HG03175 (cell line): ENCODE measurements around the gene AHSG.

Experiments used
- ATAC-seq: cut with Tn5 transposase; IDR thresholded peaks from one replicate; pipeline ENCODE4 v1.9.1; 2021; ENCODE audit warnings: mild to moderate bottlenecking, moderate library complexity; ENCODE audit not compliant: unreplicated experiment

AHSG gene

GRCh38 chr3:186590580-186591295, 22.1 kb upstream of the AHSG start:
- ATAC-seq, result no peak

- no peak for ATAC-seq
These were observed 20.2 kb upstream of the AHSG start for GRCh38 chr3:186592682-186593081.

- no peak for ATAC-seq
These were observed 19.0 kb upstream of the AHSG start for GRCh38 chr3:186593862-186594261.

GRCh38 chr3:186594591-186595113, 18.2 kb upstream of the AHSG start:
- no peak for ATAC-seq

GRCh38 chr3:186596568-186597287, 16.1 kb upstream of the AHSG start:
- no peak for ATAC-seq

- no peak for ATAC-seq
These were observed 14.6 kb upstream of the AHSG start for GRCh38 chr3:186598108-186598784.

GRCh38 chr3:186598794-186599141, 14.1 kb upstream of the AHSG start:
- ATAC-seq, result no peak

- ATAC-seq, result no peak
These were observed 13.6 kb upstream of the AHSG start for GRCh38 chr3:186599142-186599784.

GRCh38 chr3:186599785-186600166, 13.1 kb upstream of the AHSG start:
- no peak for ATAC-seq

GRCh38 chr3:186600896-186601295, 12.0 kb upstream of the AHSG start:
- ATAC-seq, result no peak

- no peak for ATAC-seq
These were observed 9.7 kb upstream of the AHSG start for GRCh38 chr3:186603159-186603558.

- ATAC-seq, result no peak
These were observed 7.8 kb upstream of the AHSG start for GRCh38 chr3:186605078-186605477.

- ATAC-seq, result no peak
These were observed 7.0 kb upstream of the AHSG start for GRCh38 chr3:186605561-186606545.

- ATAC-seq, result no peak
These were observed 4.1 kb upstream of the AHSG start for GRCh38 chr3:186608624-186609215.

- ATAC-seq, result no peak
These were observed 3.5 kb upstream of the AHSG start for GRCh38 chr3:186609247-186609868.

GRCh38 chr3:186612065-186612464, 795 bp upstream of the AHSG start:
- no peak for ATAC-seq

GRCh38 chr3:186613637-186614265, 891 bp downstream of the AHSG start:
- no peak for ATAC-seq

GRCh38 chr3:186614266-186614596, 1.4 kb downstream of the AHSG start:
- ATAC-seq, result no peak
